HG03135 (cell line): Measurements from ENCODE around the gene OR2D3.
"Not testable (repeated sequence)": the region's sequence is repeated elsewhere in the genome, so short reads cannot be mapped to it uniquely, and the experiment has no call there.

Experiments
- ATAC-seq: cut with Tn5 transposase; IDR thresholded peaks from one replicate; pipeline ENCODE4 v1.9.1; 2021; ENCODE audit warnings: mild to moderate bottlenecking, moderate library complexity; ENCODE audit not compliant: unreplicated experiment

Gene OR2D3

GRCh38 chr11:6920702-6921101 lies at the start of gene OR2D3:
OR2D3 (plus strand) TSS chr11:6921002; CDS start chr11:6921002, 0 bp downstream.
- no peak for ATAC-seq

GRCh38 chr11:6871278-6871677 lies 49.5 kb upstream of the OR2D3 start:
- ATAC-seq = no peak

- ATAC-seq = no peak
Observed at GRCh38 chr11:6875761-6876160, 45.0 kb upstream of the OR2D3 start.

- ATAC-seq = no peak
Observed at GRCh38 chr11:6876325-6876724, 44.5 kb upstream of the OR2D3 start, which contains the start of gene OR10A4. OR10A4 (plus strand) TSS chr11:6876625; CDS start chr11:6876648, 23 bp downstream.

- ATAC-seq = no peak
Observed at GRCh38 chr11:6876914-6877313, 43.9 kb upstream of the OR2D3 start.

GRCh38 chr11:6882751-6883150 lies 38.1 kb upstream of the OR2D3 start:
- ATAC-seq = no peak

- not testable (repeated sequence) for ATAC-seq
Observed at GRCh38 chr11:6887711-6888110, 33.1 kb upstream of the OR2D3 start.

- ATAC-seq = no peak
Observed at GRCh38 chr11:6888830-6889229, 32.0 kb upstream of the OR2D3 start.

- ATAC-seq = no peak
Observed at GRCh38 chr11:6889835-6890234, 31.0 kb upstream of the OR2D3 start.

- no peak for ATAC-seq
Observed at GRCh38 chr11:6892400-6892799, 28.4 kb upstream of the OR2D3 start, which contains the start of gene OR2D2. OR2D2 (minus strand) TSS chr11:6892500; CDS start chr11:6892500, 0 bp downstream.

GRCh38 chr11:6894097-6894496 lies 26.7 kb upstream of the OR2D3 start:
- ATAC-seq = no peak

- peak; percentile 74 for ATAC-seq
Observed at GRCh38 chr11:6895010-6895409, 25.8 kb upstream of the OR2D3 start.

GRCh38 chr11:6898911-6899310 lies 21.9 kb upstream of the OR2D3 start:
- no peak for ATAC-seq

- ATAC-seq = no peak
Observed at GRCh38 chr11:6900327-6900999, 20.3 kb upstream of the OR2D3 start.

- ATAC-seq = not testable (repeated sequence)
Observed at GRCh38 chr11:6904804-6905203, 16.0 kb upstream of the OR2D3 start.

GRCh38 chr11:6911378-6911777 lies 9.4 kb upstream of the OR2D3 start:
- no peak for ATAC-seq

- ATAC-seq = no peak
Observed at GRCh38 chr11:6911948-6912347, 8.9 kb upstream of the OR2D3 start.

GRCh38 chr11:6919698-6920097 lies 1.1 kb upstream of the OR2D3 start:
- ATAC-seq = no peak

- no peak for ATAC-seq
Observed at GRCh38 chr11:6925007-6925577, 4.3 kb downstream of the OR2D3 start.

- ATAC-seq = no peak
Observed at GRCh38 chr11:6925636-6926207, 4.9 kb downstream of the OR2D3 start.

- peak; percentile 69 for ATAC-seq
Observed at GRCh38 chr11:6926208-6927029, 5.6 kb downstream of the OR2D3 start, which contains the start of gene ZNF215. ZNF215 (plus strand) TSS chr11:6926426; CDS start chr11:6932273, 5,847 bp downstream.
